GM21529 (cell line): ENCODE results near the gene DZIP1.

ENCODE experiments used
- ATAC-seq: cut with Tn5 transposase; IDR thresholded peaks from one replicate; pipeline ENCODE4 v1.9.1; 2021; ENCODE audit not compliant: unreplicated experiment

The DZIP1 gene

DNA sequence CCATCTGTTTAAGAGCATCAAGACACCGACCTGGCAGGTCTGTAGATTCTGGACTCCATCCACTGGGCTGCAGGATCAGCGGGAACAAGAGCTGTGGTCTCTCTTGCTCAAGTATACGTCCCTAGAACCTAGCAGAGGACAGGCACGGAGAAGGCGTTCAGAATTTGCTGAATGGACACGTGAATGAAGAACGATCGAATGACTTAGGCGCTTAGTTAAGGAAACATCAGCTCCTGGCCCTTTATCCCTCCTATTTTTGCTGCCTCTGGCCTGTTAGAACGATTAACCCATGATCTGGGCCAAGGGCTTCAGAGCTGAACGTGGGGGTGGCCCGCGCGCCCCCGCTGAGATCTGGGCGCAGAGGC lies 953 bp downstream of the DZIP1 start:
- no peak for ATAC-seq

DNA sequence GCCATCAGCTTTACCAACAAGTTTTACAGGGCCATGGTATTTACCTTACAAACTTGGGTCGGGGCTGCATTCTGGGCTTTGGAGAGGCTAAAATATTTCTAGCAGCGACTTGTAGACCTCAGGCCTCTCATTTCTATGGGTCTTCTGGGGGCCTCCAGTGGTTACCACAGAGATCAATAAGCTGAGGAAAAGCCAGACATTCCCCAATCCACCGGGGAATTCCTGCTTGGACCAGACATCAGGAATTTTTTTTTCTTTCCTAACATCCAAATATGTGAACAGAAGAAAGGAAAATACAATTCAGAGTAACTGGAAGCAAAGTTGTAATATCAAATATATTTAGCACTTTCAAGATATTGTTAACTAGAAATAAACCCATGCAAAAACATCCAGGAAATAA lies 1.5 kb downstream of the DZIP1 start:
- ATAC-seq: no peak

DNA sequence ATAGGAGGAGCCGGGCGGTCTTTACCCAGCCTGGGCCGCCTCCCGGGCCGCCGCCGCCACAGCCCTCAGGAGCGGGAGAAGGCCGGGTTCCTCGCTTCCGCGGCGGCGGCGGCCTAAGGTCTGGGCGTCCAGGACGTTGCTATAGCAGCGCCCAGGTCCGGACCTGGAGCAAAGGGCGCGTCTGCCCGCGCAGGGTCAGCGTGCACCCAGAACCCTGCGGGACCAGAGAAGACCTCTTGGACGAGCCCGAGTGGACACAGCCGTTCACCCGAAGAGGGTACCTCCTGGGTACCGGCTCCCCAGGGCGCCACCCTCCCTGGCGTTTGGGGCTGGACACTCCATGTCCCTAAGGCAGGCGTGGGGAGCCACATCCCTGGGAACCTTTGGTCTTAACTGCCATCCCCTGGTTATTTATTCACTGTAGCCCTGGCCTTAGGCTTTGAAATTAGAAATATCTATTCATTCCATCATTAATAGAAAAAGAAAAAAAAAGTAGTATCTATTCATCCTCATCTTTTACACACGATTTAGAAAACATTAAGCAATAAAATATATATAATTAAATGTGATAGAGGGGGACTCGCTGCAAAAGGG lies 2.4 kb downstream of the DZIP1 start:
- no peak for ATAC-seq

DNA sequence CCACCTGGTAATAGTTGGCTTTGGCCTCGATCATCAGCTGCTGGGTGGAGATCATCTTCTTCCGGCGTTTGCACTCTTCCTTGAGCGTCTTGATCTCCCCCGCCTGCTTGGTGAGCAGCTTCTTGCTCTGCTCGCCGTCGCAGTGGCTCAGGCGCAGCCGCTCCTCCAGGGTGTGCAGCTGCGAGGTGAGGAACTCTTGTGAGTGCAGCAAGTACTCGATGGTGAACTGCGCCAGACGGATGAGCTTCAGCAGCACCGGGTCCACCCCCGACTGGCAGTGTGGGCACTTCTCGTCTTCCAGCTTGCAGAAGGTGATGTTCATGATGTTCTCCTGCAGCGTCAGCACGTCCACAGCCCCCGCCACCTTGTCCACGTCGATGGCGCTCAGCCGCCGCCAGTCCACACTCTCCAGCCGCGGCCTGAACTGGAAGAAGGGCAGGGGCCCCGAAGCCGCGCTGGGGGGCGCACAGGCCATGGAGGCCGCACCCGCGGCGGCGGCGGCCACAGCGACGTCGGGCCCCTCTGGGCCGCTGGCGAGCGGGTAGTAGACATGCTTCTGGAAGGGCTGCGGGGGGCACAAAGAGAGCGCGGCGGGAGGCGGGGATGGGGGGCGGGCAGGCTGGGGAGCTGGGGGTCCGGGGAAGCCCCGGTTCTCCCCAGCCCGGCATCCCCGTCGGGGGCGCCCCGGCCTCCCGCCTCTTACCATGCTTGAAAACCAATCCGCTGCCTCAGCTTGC lies 3.0 kb downstream of the DZIP1 start:
- no peak for ATAC-seq

DNA sequence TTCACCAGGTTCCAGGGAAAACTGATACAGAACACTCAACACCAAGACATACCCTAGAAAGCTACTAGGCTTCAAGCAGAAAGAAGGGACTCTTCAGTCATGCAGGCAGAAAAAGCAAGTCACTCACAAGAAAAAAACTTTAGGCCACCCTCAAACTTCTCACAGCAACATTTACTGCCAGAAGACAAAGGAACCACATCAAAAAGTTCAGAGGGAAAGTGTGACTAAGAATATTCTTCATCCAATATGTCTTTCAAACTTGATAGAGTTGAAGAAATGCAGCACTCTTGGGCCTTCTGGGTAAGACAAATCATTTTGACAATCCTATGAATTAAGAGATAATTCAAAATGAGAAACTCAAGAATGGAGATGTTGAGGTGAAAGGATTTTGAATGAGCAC lies 7.7 kb downstream of the DZIP1 start:
- ATAC-seq: no peak

DNA sequence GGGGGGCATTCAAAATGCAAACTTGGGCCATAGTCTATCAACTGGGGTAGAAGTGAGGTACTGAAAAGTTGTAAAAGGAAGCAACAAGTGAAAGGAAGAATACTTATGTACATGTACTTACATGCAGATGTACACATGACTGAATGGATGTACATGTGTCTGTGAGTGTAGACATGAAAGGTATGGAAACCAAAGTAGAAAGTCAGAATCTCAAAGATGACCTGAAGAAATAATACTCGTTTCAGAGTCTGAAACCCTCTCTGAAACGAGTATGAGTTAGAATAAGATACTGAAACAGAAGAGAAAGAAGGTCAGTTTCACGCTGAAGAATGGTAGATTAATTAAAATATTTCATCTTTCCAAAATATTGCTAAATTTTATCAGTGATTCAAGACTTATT lies 13.9 kb downstream of the DZIP1 start:
- no peak for ATAC-seq

DNA sequence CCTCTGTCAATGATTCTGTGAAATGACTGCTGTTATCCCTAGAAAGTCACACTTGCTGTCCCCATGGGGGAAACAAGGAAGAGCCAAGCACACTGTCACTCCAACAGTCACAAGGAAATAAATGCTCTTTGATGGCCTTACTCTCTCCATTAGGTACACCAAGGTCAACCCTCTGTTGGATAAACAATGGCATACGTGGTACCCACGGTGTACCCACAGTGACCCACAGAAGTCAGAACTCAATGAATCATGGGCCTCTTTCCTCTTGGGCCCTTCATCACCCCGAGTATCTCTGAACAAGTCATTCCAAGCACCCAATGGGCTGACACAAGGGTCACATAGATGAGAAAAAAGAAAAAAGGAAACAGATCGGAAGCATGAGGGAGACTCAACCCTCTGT lies 15.4 kb downstream of the DZIP1 start:
- ATAC-seq: no peak

DNA sequence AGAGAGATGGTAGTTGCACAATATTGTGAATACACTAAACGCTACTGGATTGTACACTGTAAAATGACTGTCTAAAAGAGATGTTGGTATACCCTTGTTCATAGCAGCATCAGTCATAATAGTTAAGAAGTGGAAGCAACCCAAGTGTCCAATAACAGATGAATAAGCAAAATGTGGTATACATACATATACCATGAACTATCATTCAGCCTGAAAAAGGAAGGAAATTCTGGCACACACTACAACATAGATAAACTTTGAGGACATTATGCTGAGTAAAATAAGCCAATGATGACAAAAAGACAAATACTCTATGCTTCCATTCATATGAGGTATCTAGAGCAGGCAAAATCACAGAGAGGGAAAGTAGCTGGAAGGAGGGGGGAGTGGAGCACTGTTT lies 16.0 kb downstream of the DZIP1 start:
- no peak for ATAC-seq

DNA sequence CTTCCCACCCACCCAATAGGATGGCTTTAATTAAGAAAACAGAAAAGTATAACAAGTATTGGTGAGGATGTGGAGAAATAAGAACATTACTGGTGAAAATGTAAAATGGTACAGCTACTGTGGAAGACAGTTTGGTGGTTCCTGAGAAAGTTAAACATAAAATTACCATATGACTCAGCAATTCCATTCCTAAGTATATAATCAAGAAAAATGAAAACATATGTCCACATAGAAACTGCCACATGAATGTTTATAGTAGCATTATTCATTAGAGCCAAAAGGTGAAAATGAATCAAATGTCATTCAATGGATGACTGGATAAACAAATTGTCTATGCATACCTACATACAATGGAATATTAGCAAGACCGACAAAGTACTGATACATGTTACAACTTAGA lies 16.9 kb downstream of the DZIP1 start:
- ATAC-seq: no peak

DNA sequence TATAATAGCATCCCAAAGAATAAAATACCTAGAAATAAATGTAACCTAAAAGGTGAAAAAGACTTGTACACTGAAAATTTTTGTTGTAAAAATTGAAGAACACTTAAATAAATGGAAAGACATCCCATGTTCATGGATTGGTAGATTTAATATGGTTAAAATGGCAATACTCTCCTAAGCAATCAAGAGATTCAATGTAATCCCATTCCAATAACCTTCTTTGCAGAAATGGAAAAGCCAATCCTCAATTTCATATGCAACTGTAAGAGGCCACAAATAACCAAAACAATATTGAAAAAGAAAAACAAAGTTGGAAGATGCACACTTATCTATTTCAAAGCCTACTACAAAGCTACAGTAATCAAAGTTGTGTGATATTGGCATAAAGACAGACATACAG lies 17.7 kb downstream of the DZIP1 start:
- ATAC-seq: no peak

DNA sequence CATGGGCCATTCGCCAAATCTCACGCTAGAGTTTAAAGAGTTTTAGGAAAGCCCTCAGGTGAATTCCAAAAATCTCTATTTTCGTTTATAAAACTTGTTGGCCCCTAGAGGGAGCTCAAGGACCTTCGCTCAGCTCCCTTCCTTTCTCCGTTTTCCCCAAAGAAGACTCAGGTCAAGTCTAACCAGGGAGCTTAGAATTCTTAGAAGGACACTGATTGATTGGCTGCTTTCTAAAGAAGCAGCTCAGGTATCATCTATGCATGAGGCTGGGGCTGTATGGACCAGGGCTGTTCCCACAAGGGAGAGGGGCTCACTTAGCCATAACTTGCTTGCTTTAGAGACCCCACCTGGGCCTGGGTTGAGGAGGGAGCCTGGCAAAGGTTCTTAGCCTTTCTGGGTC lies 20.5 kb downstream of the DZIP1 start:
- ATAC-seq: peak; percentile 61

DNA sequence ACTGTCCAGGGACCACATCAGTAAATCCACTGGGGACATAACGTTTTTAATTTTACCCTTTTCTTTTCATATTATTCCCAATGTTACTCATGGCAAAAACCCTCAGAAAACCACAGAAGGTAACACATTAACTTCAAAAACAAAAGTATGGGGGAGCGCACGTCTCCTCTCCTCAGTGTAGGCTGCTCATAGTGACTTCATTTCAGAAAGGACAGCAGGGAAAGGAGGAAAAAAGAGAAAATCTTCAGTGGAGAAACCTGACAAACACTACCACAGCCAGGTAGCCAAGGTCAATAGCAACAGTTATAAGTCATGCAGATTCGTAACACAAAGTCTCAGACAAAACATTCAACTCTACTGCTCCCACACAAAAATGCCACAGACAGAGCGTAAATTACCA lies 21.4 kb downstream of the DZIP1 start:
- ATAC-seq: no peak

DNA sequence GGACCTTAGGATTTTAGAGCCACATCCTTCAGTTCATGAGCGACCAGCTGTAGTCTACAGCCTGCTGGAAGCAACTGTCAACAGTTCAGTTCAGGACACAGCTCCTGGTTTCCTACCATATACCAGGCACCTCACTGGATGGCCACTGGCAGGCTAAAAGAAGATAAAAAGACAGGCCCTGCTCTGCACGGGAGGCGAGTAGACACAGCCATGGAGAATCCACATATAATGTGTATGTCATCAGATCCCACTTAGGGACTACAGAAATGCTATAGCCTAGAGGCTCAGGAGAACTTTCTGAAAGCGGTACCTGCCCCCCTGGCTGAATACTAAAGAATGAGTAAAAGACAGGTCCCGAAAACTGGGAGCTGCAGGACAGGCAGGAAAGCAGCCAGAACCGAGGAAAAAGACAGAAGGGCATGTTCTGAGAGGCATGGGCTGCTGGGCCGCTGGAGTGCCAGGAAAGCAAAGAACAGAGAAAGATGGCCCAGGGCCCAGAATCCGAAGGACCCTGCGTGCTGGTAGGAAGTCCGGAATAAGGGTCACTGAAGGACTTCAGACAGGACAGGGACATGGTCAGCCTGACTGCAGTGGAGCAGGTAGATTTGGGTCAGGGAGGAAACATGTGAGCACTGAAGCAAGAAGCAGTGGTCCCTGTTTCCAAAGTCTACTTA lies 23.5 kb downstream of the DZIP1 start:
- ATAC-seq: no peak

DNA sequence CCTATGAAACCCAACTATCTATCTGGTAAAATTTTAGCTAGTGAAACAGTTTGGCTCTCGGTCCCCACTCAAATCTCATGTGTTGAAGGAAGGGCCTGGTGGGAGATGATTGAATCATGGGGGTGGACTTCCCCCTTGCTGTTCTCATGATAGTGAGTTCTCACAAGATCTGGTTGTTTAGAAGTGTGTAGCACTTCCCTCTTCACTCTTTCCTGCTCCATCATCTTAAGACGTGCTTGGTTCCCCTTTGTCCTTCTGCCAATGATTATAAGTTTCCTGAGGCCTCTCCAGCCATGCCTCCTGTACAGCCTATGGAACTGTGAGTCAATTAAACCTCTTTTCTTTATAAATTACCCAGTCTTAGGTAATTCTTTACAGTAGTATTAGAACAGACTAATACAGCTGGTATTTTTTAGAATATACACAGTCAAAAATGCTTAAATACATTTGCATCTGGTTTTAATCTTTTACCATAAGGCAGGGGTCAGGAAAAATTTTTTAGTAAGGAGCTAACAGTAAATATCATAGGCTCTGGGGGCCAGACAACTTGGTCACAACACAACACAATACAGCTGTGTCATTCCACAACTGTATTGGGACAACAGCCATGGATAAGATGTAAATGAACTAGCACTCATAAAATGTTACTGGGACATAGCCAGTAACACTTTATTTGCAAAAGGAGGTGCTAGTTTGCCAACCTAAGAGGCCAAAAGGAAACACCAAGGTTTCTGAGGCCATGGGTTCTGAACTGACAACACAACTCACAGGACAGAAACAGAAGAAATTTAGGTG lies 24.3 kb downstream of the DZIP1 start:
- ATAC-seq: no peak

DNA sequence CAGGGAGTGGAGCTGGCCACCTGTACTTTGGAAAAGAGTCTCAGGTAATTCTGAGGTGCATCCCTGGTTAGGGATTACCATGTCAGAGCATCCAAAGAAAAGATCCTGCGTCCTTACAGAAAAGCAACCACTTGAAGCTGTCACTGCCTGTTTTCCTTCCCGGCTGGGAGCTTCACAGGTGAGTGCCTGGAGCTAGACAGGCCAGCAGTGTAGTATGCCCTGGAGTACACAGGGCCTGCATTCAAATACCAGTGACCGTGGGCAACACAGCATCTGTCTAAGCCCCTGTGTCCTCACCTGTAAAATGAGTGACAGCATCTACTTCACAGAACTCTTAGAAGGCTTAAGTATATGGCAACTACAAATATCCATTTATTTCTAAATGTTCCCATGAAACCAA lies 29.0 kb downstream of the DZIP1 start:
- ATAC-seq: no peak

DNA sequence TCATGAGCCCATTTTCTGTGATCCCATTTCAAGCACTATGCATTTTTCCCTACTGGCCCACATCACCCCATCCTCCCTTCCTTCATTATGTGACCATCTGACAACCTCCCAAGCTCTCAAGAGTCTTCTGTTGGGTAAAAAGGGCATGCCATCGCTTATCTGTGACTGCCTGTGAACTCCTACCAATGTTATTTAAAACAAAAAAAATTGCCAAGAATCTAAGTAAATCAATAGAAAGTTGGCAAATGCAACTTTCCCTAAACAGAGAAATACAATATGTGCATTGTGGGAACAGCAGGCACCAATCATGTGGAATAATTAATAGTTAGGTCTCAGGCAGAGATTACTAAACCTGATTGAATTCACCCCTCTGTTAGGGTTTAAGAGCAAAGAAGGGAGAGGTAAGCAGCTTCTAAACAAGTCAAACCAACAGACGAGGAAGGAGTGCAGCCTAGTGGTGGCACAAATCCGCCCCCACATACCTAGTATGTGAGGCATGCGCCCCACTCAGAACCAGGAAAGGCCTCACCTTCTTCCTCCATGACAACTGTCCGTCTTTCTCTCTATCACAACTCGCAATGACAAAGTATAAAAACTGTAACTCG lies 29.8 kb downstream of the DZIP1 start:
- ATAC-seq: no peak

DNA sequence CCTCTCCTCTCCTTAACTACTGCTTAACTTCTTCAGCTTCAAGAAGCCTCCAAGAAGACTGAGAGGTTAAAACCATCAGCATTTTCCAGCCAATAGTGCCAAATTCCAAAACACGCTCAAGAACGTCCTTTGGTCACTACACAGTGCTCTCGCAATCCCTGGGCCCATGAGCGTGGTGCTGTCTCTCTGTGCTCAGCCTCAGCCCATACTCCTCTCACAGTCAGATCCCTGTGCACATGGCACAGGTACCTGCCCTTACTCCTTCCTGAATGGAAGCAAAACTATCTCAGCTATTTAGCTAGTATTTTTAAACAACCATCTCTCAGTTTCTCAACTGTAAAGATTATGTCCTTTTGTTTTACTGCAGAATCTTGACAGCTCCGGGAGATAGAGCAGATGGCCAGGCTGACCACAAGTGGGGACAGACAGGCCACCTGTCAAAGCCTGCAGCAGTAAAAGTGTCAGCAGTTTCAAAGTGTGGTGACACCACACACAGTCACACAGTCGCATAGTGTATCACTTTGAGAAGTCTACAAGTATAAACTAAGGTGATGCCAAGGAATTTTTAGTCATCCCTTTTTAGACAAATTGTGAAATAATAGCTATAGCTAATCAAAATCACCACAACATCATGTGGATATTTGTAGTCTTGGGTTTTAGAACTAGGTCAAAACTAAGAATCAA lies 35.7 kb downstream of the DZIP1 start:
- no peak for ATAC-seq

DNA sequence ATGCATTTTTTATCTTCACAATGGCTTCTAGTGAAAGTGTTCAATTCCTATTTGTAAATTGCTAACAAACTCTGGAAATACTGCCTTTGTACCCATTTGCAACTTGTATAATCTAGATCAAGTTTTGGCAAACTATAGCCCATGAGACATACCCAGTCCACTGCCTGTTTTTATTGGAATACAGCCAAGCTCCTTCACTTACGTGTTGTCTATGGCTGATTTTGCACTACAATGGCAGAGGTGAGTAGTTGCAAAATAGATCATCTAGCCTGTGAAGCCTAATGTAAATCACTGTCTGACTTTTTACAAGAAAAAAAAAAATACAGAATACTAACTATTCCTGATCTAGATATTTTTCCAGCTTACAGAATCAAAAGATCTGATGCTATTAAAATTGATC lies 37.1 kb downstream of the DZIP1 start:
- ATAC-seq: no peak

DNA sequence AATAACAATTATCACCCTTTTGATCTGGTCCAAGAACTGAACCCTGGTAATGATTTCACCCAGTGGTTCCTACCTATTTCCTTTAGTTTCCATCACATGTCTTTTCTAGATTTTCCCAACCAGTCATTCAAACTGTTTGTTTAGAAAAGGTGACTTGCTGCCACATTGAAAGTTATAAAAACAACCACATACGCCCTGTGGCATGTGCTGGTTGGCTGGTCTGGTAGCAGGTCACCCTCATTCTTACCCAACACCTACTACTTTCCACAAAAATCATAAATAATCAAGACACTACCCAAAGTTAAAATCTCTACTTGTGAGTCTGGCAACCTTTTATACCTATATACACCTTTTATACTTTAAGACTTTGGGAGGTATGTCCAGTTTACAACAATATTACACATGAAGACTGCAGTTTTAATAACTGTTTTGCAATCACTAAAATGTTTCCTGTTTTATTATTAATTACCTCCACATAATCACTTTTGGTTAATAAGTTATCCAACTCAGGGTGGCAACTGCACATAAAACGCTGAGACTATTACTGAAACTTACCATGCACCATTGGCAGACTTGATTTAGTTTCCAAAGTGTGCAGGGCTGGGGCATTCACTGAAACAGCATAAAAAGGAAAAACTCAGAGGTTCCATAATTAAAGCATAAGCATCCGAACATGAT lies 38.9 kb downstream of the DZIP1 start:
- ATAC-seq: no peak

DNA sequence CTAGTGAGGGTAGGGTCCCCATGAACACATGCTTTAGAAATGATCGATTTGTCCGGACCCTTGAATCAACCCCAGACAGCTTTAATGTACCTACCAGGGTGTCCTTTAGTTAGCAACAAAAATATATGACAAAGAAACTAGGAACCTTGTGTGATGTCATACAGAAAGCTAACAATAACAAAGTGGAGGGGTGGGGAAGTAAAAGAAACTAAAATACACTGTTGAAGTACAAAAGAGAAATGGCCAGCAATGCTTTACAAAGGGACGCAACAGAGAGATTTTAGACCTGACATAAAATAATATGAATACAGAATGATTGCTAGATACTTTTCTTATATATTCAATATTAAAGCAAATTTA lies 40.0 kb downstream of the DZIP1 start:
- ATAC-seq: no peak
